ENCODE results near the gene BUB1B. TPM values are rescaled to one million over a fixed set of nuclear protein-coding genes. Genes with fewer than 3 reads are reported as not detected.
"Not testable (repeated sequence)": the region's sequence is repeated elsewhere in the genome, so short reads cannot be mapped to it uniquely, and the experiment has no call there.

BUB1B gene
- total and polyA plus RNA-seq, 2 donors: 0.27 to 23.8 TPM

- no peak for DNase-seq (ENCODE audit: extremely low spot score)
- Histone ChIP-seq H3K4me1 (ENCODE audit: insufficient read depth) (no peaks in the 10 kb centered on the region), H3K36me3 (ENCODE audit: insufficient read depth) (no peaks in the 10 kb centered on the region), H3K27ac (ENCODE audit: low read depth) (no peak overlapping the region), H3K4me3 (ENCODE audit: low read depth, low read length) (no peak overlapping the region)
- WGBS: 77% methylated on average over 27 of the region's 27 CpGs
Observed at GRCh38 chr15:40128766-40129660, 31.9 kb upstream of the BUB1B start.

- Histone ChIP-seq H3K4me3 (ENCODE audit: low read depth, low read length) (no peak overlapping the region), H3K27ac (ENCODE audit: low read depth) (no peak overlapping the region), H3K4me1 (ENCODE audit: insufficient read depth) (no peaks in the 10 kb centered on the region), H3K36me3 (ENCODE audit: insufficient read depth) (no peaks in the 10 kb centered on the region)
- 86% methylated on average over 5 of the region's 5 CpGs for WGBS
- DNase-seq (ENCODE audit: extremely low spot score): no peak
Observed at GRCh38 chr15:40130118-40130517, 30.8 kb upstream of the BUB1B start.

DNA sequence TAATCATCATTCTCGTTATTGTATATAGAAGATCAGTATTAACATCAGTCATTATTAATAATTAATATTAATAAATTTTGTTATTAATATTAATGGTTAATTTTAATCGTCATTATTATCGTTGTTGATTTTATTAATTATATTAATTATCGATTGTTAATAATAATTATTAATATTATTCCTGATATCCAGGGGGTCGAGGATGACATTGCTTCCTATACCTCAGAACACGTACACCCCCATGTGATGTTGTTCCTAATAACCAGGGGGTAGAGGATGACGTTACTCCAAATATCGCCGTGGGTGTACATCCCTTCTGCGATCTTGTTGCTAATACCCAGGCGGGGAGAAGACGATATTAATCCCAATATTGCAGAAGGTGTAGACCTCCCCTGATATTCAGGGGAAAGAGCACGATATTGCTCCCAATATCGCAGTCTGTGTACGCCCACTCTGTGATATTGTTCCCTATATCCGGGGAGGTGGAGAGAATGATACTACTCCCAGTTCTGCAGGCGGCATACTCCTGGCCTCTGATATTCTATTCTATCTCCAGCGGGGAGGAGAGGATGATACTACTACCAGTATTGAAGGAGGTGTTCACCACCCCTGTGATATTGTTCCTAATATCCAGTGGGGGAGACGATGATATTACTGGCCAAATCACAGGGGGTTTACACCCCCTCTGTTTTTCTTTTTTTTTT, 29.9 kb upstream of the BUB1B start:
- H3K4me1 ChIP-seq (ENCODE audit: insufficient read depth): no peaks in the 10 kb centered on the region
- WGBS: 88% methylated on average over 19 of the region's 19 CpGs
- no peak overlapping the region for H3K27ac ChIP-seq (ENCODE audit: low read depth)
- H3K4me3 ChIP-seq (ENCODE audit: low read depth, low read length): no peak overlapping the region
- H3K36me3 ChIP-seq (ENCODE audit: insufficient read depth): no peaks in the 10 kb centered on the region
- no peak for DNase-seq (ENCODE audit: extremely low spot score)

DNA sequence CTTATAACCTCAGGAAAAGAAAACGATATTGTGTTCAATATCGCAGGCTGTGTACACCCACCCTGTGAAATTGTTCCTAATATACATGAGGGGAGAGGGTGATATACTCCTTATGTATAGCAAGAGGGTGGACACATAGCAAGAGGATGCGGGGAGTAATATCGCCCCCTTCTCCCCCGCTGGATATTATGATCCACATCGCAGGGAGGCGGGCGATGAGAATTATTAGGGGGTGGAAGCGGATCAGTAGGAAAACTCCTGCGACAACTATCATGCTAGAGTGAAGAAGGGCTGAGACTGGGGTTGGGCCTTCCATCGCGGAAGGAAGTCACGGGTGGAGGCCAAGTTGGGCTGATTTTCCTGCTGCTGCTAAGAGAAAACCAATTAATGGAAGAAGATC, 27.3 kb upstream of the BUB1B start:
- 89% methylated on average over 13 of the region's 13 CpGs for WGBS
- Histone ChIP-seq H3K4me3 (ENCODE audit: low read depth, low read length) (no peak overlapping the region), H3K4me1 (ENCODE audit: insufficient read depth) (no peaks in the 10 kb centered on the region), H3K27ac (ENCODE audit: low read depth) (no peak overlapping the region), H3K36me3 (ENCODE audit: insufficient read depth) (no peaks in the 10 kb centered on the region)
- DNase-seq (ENCODE audit: extremely low spot score): no peak

DNA sequence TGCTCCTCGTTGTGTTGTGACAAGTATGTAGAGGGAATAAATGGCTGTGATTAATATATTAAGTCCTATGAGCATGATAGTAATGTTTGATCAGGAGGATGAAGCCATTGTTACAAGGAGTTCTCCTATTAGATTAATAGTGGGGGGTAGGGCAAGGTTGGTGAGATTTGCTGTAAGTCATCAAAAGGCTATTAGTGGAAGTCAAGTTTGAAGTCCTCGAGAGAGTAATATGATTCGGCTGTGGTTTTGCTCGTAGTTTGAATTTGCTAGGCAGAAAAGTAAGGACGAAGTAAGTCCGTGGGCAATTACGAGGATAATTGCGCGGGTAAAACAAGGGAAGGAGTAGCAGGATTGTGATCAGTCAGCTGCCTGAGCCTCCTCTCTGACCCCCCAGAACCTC, 26.0 kb upstream of the BUB1B start:
- no peak overlapping the region for H3K4me3 ChIP-seq (ENCODE audit: low read depth, low read length)
- H3K4me1 ChIP-seq (ENCODE audit: insufficient read depth): no peaks in the 10 kb centered on the region
- 72% methylated on average over 9 of the region's 9 CpGs for WGBS
- no peak for DNase-seq (ENCODE audit: extremely low spot score)
- no peaks in the 10 kb centered on the region for H3K36me3 ChIP-seq (ENCODE audit: insufficient read depth)
- no peak overlapping the region for H3K27ac ChIP-seq (ENCODE audit: low read depth)

- DNase-seq (ENCODE audit: extremely low spot score); H3K27ac ChIP-seq (ENCODE audit: low read depth); H3K36me3 ChIP-seq (ENCODE audit: insufficient read depth); H3K4me1 ChIP-seq (ENCODE audit: insufficient read depth); H3K4me3 ChIP-seq (ENCODE audit: low read depth, low read length): not testable (repeated sequence)
- WGBS: 66% methylated on average over 1 of the region's 1 CpG
Observed at GRCh38 chr15:40135846-40136450, 24.9 kb upstream of the BUB1B start.

GRCh38 chr15:40136470-40137302, 24.2 kb upstream of the BUB1B start:
- H3K4me3 ChIP-seq (ENCODE audit: low read depth, low read length): no peak overlapping the region
- no peak overlapping the region for H3K27ac ChIP-seq (ENCODE audit: low read depth)
- no peaks in the 10 kb centered on the region for H3K4me1 ChIP-seq (ENCODE audit: insufficient read depth)
- WGBS: 77% methylated on average over 6 of the region's 6 CpGs
- no peak for DNase-seq (ENCODE audit: extremely low spot score)
- H3K36me3 ChIP-seq (ENCODE audit: insufficient read depth): no peaks in the 10 kb centered on the region

DNA sequence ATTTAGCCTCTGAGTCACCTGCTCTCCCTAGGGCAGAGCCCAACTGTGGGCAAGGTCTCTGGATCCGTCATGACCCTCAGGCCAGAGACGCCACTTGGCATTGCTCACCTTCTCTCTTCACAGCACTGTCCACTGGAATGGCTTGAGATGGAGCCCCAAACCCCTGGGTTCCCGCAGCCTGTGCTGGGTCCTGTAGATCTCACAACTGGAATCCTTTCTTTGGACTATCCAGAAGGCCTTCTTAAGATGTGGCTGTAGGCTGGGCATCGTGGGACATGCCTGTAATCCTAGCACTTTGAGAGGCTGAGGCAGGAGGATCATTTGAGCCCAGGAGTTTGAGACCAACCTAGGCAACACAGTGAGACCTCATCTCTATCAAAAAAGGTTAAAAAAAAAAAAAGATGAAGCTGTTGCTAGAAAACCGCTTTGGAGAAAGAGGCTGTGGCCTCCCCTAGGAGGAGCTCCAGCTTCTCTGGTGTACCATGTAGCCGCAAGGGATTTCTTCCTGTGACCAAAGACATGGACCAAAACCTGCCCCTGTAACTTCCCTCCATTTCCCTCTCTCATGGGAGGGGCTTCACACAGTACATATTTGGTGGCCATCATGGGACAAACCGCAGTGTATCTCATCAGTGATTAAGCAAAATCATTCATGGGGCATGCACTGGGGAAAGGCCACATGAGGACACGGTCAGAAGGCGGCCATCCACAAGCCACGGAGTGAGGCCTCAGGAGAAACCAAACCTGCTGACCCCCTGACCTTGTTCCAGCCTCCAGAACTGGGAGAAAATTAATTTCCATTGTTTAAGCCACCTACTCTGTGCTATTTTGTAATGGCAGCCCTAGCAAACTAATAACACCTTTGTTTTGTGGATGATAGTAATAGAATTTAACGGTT, 23.3 kb upstream of the BUB1B start:
- H3K36me3 ChIP-seq (ENCODE audit: insufficient read depth): no peaks in the 10 kb centered on the region
- DNase-seq (ENCODE audit: extremely low spot score): no peak
- no peak overlapping the region for H3K27ac ChIP-seq (ENCODE audit: low read depth)
- H3K4me3 ChIP-seq (ENCODE audit: low read depth, low read length): no peak overlapping the region
- no peaks in the 10 kb centered on the region for H3K4me1 ChIP-seq (ENCODE audit: insufficient read depth)
- WGBS: 94% methylated on average over 11 of the region's 11 CpGs

DNA sequence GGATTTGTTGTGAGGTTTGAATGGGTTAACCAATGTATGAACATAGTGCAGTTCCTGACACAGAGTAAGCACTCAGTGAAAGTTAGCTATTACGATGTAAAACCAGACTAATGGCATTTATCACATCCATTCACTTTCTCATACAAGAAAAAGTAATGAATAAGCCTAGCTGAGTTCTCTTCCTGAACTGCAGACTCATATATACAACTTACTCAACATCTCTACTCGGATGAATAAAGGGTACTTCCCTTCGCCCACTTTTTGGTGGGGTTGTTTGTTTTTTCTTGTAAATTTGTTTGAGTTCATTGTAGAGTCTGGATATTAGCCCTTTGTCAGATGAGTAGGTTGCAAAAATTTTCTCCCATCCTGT, 22.7 kb upstream of the BUB1B start:
- H3K4me1 ChIP-seq (ENCODE audit: insufficient read depth); DNase-seq (ENCODE audit: extremely low spot score); H3K27ac ChIP-seq (ENCODE audit: low read depth); H3K4me3 ChIP-seq (ENCODE audit: low read depth, low read length); H3K36me3 ChIP-seq (ENCODE audit: insufficient read depth): not testable (repeated sequence)
- WGBS: 53% methylated on average over 3 of the region's 3 CpGs

GRCh38 chr15:40142428-40142827, 18.4 kb upstream of the BUB1B start:
- H3K4me3 ChIP-seq (ENCODE audit: low read depth, low read length): no peak overlapping the region
- no peak for DNase-seq (ENCODE audit: extremely low spot score)
- 82% methylated on average over 5 of the region's 5 CpGs for WGBS

GRCh38 chr15:40146037-40146436, 14.8 kb upstream of the BUB1B start:
- Histone ChIP-seq H3K4me3 (ENCODE audit: low read depth, low read length) (no peak overlapping the region), H3K36me3 (ENCODE audit: insufficient read depth) (no peaks in the 10 kb centered on the region), H3K4me1 (ENCODE audit: insufficient read depth) (no peaks in the 10 kb centered on the region), H3K27ac (ENCODE audit: low read depth) (no peak overlapping the region)
- DNase-seq (ENCODE audit: extremely low spot score): no peak
- WGBS: 85% methylated on average over 4 of the region's 4 CpGs

More at GRCh38 chr15:40142428-40142827, 18.4 kb upstream of the BUB1B start:
- no peaks in the 10 kb centered on the region for H3K36me3 ChIP-seq (ENCODE audit: insufficient read depth)
- H3K27ac ChIP-seq (ENCODE audit: low read depth): no peak overlapping the region
- H3K4me1 ChIP-seq (ENCODE audit: insufficient read depth): no peaks in the 10 kb centered on the region

GRCh38 chr15:40149339-40149738, 11.5 kb upstream of the BUB1B start:
- WGBS: 89% methylated on average over 4 of the region's 4 CpGs
- Histone ChIP-seq H3K4me3 (ENCODE audit: low read depth, low read length) (no peak overlapping the region), H3K36me3 (ENCODE audit: insufficient read depth) (no peaks in the 10 kb centered on the region), H3K4me1 (ENCODE audit: insufficient read depth) (no peaks in the 10 kb centered on the region), H3K27ac (ENCODE audit: low read depth) (no peak overlapping the region)
- no peak for DNase-seq (ENCODE audit: extremely low spot score)
